Measurements from ENCODE around the gene OR6B1.

DNA sequence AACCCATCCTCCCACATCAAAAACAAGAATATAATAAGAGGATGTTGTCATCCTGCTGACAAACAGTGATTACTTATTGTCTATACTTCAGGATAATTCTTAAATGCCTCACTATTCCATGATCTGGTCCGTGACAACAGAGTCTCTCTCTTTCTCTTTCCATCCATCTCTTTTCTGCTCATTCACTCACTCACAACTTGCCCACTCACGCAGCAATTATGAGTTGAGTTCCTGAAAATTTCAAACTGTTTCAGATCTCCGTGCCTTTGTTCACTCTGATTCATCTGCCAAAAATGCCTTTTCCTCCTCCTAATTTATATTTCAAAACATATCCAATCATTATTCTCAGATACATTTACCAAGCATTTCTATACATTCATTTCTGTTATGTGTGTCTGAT, 1.4 kb downstream of the OR6B1 start:
- TF ChIP-seq, protein P1, sequence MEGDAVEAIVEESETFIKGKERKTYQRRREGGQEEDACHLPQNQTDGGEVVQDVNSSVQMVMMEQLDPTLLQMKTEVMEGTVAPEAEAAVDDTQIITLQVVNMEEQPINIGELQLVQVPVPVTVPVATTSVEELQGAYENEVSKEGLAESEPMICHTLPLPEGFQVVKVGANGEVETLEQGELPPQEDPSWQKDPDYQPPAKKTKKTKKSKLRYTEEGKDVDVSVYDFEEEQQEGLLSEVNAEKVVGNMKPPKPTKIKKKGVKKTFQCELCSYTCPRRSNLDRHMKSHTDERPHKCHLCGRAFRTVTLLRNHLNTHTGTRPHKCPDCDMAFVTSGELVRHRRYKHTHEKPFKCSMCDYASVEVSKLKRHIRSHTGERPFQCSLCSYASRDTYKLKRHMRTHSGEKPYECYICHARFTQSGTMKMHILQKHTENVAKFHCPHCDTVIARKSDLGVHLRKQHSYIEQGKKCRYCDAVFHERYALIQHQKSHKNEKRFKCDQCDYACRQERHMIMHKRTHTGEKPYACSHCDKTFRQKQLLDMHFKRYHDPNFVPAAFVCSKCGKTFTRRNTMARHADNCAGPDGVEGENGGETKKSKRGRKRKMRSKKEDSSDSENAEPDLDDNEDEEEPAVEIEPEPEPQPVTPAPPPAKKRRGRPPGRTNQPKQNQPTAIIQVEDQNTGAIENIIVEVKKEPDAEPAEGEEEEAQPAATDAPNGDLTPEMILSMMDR (conservative IDR thresholded peaks at IDR 0.05; ENCODE audit: low read length), result no peak
- no peak for TF ChIP-seq EZH2phosphoT487 (IDR thresholded peaks at IDR 0.05; ENCODE audit: borderline replicate concordance)
